HG02571 (cell line): ENCODE measurements around the gene POLR1B.
A peak's percentile ranks its signal among the peaks of the same experiment; 100 is the strongest.
"Not testable (repeated sequence)": the region's sequence is repeated elsewhere in the genome, so short reads cannot be mapped to it uniquely, and the experiment has no call there.

ENCODE experiments used
- ATAC-seq: cut with Tn5 transposase; IDR thresholded peaks from one replicate; pipeline ENCODE4 v1.9.1; 2021; ENCODE audit warnings: mild to moderate bottlenecking, moderate library complexity; ENCODE audit not compliant: unreplicated experiment

POLR1B gene

DNA sequence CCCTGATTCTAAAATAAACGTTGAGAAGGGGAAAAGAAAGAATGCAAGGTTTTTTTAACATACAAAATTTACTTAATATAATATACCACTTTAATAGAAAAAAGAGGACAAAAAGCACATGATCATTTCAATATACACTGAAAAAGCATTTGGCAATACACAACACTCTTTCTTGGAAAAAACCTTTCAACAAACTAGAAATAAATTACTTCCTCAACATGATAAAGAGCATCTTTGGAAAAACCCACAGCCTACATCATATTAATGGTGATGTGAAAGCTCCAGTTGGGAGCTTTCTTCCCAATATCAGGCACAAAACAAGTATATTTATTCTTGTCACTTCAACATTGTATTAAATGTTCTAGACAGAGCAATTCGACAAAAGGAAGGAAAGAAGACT is 3.0 kb upstream of the POLR1B start:
- ATAC-seq, result no peak

DNA sequence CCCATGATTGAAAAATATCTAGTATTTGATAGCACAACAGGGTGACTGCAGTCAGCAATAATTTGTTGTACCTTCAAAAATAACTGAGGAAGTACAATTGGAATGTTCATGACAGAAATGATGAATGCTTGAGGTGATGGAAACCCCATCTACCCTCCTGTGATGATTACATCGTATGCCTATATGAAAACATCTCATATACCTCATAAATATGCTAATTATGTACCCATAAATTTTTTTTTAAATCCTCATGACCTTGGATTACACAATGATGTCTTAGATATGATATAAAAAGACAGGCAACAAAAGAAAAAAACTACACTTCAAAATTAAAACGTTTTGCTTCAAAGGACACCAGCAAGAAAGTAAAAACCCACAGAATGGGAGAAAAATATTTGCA is 1.4 kb upstream of the POLR1B start:
- no peak for ATAC-seq

DNA sequence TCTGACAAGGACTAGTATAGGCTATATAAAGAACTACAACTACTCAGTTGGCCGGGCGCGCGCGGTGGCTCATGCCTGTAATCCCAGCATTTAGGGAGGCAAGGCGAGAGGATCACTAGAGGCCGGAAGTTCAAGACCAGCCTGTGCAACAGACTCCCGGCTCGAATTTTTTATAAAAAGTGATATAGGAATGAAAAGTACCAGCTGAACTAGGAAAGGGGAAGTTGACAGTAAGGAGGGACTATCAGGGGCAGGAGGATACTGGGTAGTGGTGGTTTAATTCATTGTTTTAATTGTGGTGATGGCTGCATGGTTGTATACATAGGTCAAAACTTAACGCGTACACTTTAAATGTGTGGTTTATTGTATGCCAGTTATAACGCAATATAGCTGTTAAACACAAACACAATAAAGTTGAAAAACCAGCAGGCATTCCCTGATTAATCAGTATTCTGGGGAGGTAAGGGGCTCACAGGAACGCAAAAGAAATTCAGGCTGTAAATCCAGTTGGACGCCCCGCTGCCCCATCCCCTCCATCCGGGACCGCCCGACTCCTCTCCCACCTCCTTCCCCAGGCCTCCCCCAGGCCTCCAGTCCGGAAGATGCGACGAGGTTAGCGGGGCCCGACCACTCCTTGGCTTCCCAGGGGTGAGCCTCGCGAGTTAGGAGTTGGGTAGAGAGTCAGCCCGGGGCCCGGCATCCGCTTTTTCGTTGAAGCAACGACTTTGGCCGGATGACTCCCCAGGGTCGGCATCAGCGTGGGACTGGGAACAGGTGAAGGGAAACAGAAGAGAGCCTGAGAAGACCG is 746 bp upstream of the POLR1B start:
- peak; percentile 68 for ATAC-seq

DNA sequence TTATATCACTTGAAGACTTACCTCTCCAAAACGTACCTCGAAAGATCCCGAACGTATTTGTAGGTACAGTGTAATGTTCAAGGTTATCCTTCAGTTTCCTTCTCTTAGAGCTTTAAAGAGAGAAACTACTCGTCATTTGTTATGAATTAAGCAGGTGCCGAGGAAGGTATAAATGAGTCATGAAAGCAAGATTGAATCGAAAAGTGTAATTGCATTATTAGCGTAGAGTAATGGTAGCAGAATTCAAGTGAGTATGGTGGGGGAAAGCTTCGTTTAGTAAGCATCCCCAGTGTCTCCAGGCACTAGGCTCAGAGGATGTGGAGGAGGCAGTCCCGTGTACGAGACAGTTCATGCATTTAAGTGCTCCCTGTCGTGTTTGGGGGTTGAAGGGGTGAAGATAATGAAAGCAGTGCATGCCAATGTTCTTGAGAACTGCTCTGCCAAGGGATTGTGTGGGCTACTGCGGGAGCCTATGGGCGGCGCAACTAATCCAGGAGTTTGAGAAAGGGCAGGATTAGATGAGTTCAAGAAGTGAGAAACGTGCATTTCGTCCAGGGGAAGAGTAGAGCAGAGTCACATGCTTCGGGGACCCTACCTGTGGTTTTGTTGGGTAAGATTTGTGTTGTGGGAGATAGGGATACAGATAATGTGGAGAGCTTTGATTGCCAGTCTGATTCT is 858 bp downstream of the POLR1B start:
- ATAC-seq, result no peak

DNA sequence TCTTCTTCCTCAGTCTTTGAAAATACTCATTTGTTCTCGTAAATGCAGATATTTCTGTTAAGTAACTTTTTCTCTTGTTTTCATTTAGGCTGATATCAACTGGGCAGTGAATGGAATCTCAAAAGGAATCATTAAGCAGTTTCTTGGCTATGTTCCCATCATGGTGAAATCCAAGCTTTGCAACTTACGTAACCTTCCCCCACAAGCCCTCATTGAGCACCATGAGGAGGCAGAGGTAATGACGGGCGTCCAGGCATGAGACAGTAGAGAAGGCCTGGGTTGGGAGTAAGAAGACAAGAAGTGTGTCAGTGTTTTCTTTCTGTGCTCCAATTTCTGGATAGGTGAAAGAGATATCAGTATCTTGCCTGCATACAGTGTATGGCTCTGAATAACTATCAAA is 5.1 kb downstream of the POLR1B start:
- no peak for ATAC-seq

DNA sequence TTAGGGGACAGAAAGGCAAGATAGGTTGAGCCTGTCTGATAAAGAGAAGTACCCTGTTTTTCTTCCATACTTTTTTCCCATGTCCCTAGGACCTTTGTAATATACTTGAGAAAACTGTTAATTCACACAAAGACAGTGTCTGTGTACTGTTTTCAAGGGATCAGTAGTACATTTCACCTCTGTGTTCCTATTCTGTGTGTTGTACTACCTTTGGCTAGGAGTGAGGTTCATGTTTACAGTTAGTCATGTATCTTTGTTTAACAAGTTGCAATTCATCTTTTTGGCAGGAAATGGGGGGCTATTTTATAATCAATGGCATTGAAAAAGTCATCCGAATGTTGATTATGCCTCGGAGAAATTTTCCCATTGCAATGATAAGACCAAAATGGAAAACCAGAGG is 6.7 kb downstream of the POLR1B start:
- no peak for ATAC-seq

DNA sequence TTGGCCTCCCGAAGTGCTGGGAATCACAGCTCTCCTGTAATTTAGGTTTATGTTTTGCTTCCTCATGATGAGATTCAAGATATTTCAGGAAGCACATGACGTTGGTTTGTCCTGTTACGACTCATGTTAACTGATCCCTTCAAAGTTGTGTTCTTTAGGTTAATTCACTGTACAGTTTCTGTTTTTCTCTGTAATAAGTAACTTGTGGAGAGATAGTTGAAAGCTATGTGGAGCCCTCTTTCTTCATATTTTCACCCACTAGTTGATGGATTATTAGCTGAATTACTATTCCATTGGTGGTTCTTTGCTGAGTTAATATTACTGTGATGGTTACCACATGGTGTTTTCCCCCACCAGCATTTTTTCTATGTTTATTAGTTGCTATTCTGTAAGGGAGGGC is 23.8 kb downstream of the POLR1B start:
- no peak for ATAC-seq

DNA sequence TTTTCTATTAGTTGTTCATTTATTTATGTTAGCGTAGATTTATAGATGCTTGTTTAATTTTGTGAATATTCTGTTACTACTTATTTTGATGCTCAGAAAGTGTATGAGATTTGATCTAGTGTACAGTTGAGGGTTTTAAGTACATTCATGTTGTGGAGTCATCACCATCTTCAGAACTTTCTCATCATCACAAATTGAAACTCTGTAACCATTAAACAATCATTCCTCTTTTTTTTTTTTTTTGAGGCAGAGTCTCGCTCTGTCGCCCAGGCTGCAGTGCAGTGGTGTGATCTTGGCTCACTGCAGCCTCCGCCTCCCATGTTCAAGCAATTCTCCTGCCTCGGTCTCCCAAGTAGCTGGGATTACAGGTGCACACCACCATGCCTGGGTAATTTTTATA is 24.2 kb downstream of the POLR1B start:
- ATAC-seq, result not testable (repeated sequence)

DNA sequence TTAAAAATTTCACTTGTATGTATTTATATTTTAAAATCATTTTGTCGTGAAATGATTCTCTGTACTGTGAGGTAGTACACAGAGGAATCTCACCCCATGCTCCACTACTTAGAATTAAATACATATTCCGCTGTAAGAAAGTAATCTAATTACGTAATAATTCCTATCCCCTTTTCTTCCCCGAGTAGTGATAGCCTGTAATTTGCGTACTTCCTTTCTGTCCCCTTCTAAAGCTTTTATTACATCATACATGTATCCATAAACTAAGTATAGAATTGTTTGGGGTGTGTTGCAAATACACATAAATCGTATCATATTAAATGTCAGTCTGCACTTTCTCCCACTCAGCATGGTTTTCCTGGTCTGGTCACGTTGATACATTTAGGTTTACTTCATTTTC is 29.7 kb downstream of the POLR1B start:
- ATAC-seq, result no peak

DNA sequence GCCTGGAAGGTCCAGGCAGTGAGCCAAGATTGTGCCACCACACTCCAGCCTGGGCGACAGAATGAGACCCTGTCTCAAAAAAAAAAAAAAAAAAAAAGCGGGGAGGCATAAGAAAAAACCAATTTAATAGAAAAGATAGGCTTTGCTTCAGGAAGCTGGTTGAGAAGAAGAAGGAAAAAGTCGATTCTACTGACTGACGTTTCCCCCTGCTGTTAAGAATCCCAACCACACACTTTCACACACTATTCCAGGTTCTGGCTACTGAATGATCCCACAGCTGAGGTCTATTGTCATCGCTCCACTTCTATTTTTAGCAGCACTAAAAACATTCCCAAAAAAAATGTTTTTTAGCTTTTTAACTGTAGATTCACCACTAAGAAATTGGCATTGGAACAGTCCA is 35.5 kb downstream of the POLR1B start:
- no peak for ATAC-seq

DNA sequence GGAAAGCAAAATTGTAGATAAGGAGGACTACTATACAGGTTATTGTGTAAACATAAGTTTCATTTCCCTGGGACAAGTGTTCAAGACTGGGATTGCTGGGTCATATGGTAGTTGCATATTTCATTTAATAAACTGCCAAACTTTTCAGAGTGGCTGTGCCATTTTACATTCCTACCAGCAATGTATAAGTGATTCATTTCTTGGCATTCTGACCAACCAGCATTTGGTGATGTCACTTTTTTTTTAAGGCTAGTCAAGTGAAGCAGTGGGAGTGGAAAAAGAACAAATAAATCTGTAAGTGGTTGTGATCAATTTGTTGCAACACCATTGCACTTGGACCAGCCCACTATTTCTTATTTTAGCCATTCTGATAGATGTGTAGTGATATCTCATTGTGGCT is 37.0 kb downstream of the POLR1B start:
- ATAC-seq, result no peak

DNA sequence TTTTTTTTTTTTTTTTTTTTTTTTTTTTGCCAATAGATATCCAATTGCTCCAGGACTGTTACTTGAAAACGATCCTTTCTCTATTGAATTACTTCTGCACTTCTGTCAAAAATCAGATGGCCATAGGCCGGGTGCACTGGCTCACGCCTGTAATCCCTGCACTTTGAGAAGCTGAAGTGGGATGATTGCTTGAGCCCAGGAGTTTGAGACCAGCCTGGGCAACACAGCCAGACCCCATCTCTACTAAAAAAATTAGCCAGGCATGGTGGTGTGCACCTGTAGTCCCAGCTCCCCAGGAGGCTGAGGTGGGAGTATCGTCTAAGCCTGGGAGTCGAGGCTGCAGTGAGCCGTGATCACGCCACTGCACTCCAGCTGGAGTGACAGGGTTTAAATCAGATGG is 37.8 kb downstream of the POLR1B start:
- ATAC-seq, result no peak

DNA sequence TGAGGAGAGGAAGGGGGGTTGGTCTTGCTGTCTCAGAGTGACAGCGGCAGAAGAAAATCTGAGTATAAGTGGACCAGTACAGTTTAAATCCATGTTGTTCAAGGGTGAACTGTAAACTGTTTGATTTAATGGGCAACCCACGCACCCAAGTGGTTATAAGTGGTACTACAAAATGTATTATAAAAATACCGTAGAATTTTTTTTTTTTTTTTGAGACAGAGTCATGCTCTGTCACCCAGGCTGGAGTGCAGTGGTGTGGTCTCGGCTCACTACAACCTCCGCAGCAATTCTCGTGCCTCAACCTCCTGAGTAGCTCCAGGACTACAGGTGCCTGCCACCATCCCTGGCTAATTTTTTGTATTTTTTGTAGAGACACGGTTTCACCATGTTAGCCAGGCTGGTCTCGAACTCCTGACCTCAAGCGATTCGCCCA is 40.1 kb downstream of the POLR1B start:
- no peak for ATAC-seq

DNA sequence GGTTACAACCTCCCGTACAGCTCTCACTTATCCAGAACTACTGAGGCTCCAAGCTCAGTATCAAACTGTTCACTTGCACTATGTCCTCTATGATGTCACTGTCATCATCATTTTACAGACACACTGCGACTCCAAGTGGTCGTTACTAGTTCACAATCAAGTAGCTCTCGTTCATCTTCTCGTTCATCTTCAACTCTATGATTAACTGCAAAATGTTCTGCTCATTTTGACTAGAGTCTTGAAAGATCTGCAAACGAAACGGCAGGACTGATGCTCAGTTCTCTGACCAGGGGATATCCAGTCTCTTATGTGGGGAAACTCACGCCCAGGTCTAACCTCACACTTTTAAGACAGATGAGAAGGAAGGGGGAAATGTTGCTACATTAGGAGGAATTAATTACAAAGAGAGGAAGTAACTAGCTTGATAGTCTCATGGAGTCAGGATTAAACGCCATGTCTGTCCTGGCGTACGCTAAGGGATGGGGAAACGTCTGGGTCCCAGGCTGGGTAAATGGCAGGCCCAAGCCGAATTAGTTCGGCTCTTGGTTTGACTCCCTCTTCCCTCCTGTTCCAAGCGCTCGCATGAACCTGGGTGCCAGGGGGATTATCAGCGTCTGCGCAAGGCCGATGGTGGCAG is 41.4 kb downstream of the POLR1B start:
- no peak for ATAC-seq

DNA sequence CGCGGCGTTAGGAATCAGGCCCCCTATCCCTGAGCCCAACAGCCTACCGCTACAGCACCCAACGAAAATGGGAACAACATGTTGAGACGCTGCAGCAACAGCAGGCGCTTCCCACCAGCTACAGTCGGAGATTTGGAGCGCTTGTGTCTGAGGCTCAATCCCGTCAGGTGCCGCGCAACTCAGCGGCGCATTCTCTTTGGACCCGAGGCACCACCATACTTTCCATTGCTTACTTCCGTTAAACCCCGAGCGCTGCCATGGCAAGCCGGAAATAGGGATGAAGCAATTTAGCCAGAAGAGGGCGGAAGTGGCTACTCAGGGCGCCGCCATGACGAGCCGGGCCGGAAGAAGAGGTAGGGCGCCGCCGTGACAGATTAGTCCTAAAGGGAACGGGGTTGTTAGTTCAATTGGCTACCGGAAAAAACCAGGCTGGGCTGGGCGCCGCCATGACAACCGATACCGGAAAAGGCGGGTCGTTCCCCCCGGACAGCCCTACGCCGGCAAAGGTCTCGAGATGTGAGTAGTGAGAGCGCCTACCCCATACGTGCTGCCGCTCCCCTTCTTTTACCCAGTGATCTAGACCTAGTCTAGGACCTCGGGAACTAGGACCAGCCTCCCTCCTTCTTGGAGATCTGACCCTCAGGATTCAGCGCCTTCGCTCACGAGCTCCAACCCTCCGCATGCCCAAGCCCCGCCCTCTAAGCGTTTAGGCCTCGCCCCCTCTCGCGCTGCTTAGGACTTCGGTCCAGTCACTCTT is 42.0 kb downstream of the POLR1B start, which contains the start of gene CHCHD5:
TSS of gene CHCHD5 (plus strand) at position 476 of the 757 bp plus-strand sequence. CDS start at position 515, 39 bp downstream.
- ATAC-seq, result peak; percentile 91

DNA sequence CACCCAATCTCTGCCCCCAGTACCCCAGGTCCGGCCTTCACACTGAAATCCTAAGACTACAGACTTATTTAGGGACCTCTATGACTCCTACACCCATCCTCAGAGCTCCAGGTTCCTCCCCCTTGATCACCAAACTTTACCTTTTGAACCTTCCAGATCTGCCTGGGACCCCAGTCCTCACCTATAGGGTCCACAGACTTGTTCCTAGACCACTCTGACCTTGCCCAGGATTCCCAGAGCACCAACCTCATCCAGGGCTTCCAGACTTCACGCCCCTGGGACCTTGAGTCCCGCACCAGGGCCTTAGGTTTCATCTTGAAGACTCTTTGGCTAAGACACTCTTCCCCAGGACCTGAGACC is 42.6 kb downstream of the POLR1B start:
- no peak for ATAC-seq

DNA sequence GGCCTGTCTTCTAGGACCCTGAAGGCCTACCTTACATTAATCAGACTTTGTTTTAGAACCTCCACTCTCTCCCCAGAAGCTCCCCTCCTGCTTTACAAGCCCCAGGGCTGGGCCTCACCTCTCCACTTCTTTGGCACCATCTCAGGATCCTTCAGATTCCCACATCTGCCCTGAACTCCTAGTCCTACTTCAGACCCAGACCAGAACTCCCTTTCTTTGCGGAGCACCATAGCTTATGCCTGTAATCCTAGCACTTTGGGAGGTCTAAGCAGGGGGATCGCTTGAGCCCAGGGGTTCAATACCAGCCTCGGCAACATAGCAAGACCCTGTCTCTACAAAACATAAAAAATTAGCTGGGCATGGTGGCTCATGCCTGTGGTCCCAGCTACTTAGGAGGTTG is 43.1 kb downstream of the POLR1B start:
- ATAC-seq, result no peak

DNA sequence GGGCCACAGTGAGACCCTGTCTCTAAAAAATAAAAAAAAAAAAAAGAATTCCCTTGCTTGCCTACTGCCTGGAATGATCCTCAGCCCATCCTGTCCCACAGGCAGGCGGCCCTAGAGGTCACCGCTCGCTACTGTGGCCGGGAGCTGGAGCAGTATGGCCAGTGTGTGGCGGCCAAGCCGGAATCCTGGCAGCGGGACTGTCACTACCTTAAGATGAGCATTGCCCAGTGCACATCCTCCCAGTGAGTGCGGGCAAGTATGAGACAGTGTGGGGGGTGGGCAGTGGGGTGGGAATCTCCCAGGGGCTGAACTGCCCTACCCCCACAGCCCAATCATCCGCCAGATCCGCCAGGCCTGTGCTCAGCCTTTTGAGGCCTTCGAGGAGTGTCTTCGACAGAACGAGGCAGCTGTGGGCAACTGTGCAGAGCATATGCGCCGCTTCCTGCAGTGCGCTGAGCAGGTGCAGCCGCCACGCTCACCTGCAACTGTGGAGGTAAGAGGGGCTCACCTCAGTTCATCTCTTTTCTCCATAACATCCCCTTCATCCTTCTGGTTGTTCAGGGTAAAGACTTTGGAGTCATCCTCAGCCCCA is 43.7 kb downstream of the POLR1B start:
- ATAC-seq, result no peak

DNA sequence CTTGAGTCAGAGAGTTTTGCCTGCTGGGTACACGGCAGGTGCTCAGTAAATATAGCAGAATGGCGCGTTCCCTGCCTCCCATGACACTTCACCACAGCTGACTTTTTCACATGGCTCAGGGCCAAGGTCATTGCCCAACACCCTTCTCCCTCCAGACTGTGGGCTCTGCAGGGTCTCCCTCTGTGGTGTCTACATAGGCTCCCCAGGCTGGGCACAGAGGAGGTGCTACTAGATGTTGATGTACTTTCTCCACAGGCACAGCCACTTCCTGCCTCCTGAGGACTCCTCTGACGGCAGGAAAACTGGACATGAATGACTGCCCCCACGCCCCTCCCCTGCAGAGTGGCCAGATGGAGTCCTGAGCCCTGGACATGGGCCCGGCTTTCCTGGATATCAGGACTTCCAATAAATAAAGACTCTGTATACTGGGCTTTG is 46.4 kb downstream of the POLR1B start:
- ATAC-seq, result no peak

DNA sequence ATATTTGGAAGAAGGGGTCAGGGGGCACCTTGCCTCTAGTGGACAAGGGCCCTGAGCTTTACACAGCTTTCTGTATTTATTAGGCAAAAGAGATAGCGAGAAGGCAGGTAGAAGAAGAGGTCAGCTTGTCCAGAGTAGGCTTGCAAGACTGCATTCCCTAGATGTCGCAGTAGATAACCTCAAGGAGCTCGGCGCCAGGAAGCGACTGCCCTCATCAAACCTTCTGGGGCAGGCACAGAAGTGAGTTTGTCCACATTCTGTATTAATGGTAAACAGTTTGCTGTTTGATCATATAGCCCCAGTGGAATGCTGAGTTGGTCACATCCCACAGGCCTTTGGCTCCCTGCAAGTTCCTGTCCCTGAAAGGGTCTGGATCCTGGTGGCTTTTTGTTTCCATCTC is 49.1 kb downstream of the POLR1B start:
- ATAC-seq, result no peak

DNA sequence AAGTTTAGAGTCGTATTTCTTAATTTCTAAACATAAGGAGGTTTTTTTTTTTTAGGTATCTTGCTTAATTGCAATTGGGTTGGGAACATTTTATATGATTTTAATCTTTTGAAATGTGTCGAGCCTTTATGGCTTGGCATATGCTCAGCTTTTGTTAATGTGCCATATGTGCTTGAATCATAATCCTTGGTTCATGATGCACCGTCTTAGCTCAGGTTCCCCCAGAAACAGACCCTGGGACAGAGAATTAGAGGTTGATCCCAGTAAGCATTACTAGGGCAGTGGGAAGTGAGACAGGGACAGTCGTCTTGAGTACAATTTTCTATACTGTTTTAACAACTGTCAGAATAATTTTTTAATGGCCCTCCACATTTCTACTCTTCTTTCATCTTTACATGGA is 51.5 kb downstream of the POLR1B start:
- ATAC-seq, result no peak
